Gastroesophageal sphincter (tissue), 4 donors: ENCODE measurements around the gene HS2ST1. TPM values are rescaled to one million over a fixed set of nuclear protein-coding genes. Genes with fewer than 3 reads are reported as not detected.

Experiments used
- ATAC-seq: fragments of 150-250 bp; one replicate; pipeline ENCODE4 v1.9.1; 2016; ENCODE audit warnings: mild to moderate bottlenecking, moderate library complexity
- H3K27ac ChIP-seq, 4 donors: fragments of 200-600 bp; sonication (generic) in 3 of 4; 1 replicate in 3 of 4; 2 replicates in 1 of 4; pipeline ENCODE4 v1.5.1; 2016 to 2019
- H3K27me3 ChIP-seq: fragments of 200-600 bp; sonication (generic); one replicate; pipeline ENCODE4 v1.5.1; 2019
- H3K36me3 ChIP-seq, 2 donors: fragments of 200-600 bp; sonication (generic); one replicate each; pipeline ENCODE4 v1.5.1; 2019; ENCODE audit warnings: control low read depth in 1 of 2
- H3K4me1 ChIP-seq, 3 donors: fragments of 200-600 bp; sonication (generic); 1 replicate in 2 of 3; 2 replicates in 1 of 3; pipeline ENCODE4 v1.5.1; 2016 to 2019; ENCODE audit warnings: control low read depth in 2 of 3
- H3K4me3 ChIP-seq, 2 donors: fragments of 200-600 bp; sonication (generic); one replicate each; pipeline ENCODE4 v1.5.1; 2019; ENCODE audit warnings: mild to moderate bottlenecking in 1 of 2, moderate library complexity in 1 of 2
- H3K9me3 ChIP-seq, 3 donors: fragments of 200-600 bp; sonication (generic); one replicate each; pipeline ENCODE4 v1.5.1; 2017 to 2019; ENCODE audit warnings: control low read depth in 2 of 3
- CTCF ChIP-seq, 4 experiments: fragments of 200-600 bp in 2 of 4; fragments of 450-650 bp in 2 of 4; sonication (generic) in 1 of 4; IDR thresholded peaks; one replicate each; pipeline ENCODE4 v1.5.1; 2017 to 2019; ENCODE audit warnings: antibody characterized with exemption in 4 of 4, mild to moderate bottlenecking in 2 of 4, moderate library complexity in 2 of 4
- EP300 ChIP-seq: sonication (generic); formaldehyde crosslinking; IDR thresholded peaks from one replicate; pipeline ENCODE4 v1.6.1; 2017; ENCODE audit warnings: antibody characterized with exemption, mild to moderate bottlenecking
- POLR2A ChIP-seq, 2 donors: fragments of 450-650 bp; IDR thresholded peaks; one replicate each; pipeline ENCODE4 v1.6.1; 2017; ENCODE audit warnings: antibody characterized with exemption in 2 of 2, mild to moderate bottlenecking in 2 of 2, moderate library complexity in 1 of 2
- POLR2AphosphoS5 ChIP-seq: sonication (generic); formaldehyde crosslinking; IDR thresholded peaks from one replicate; pipeline ENCODE4 v1.6.1; 2017; ENCODE audit warnings: antibody characterized with exemption
- WGBS, 2 donors: methylation state at CpG; one replicate each; pipeline ENCODE4 v1.1.5; 2018; ENCODE audit warnings: low coverage in 1 of 2; 5-methylcytosine and 5-hydroxymethylcytosine counted together
- total RNA-seq, 4 donors: library from RNA; depleted of rRNA; stranded (reverse); fragments of >200 nt; gene quantifications; one replicate each; pipeline ENCODE4 v1.1.0, GENCODE V29; 2016

HS2ST1 gene
- total RNA-seq, 4 donors from 2014 or later, result 10.3 to 17.0 (median 11.7) TPM

DNA sequence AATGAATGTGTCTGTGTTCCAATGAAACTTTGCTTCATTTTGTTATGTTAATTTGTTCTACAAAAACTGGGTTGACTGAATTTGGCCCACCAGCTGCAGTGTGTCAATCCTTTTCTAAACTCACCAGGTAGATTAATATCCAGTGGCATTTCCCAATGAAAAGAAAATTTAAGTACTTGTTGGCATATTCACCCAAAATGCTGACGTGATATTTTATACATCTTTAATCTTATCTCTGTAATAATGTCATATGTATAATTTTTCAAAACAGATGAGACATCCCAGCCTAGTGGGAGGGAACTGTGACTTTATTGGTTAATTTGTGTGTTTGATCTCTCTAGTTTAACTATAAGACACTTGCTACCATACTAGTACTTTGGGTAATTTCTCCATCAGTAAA is 8.6 kb upstream of the HS2ST1 start:
- Histone ChIP-seq H3K27me3 (no peaks in the 10 kb centered on the region), H3K27ac (no peak overlapping the region), H3K4me3 (no peak overlapping the region), H3K4me1 (peaks cover 0 to 53% (median 5%) of the 10 kb centered on the region in 3 donors), H3K36me3 (peaks cover 0 to 41% of the 10 kb centered on the region in 2 donors), H3K9me3 (no peaks in the 10 kb centered on the region)
- TF ChIP-seq POLR2AphosphoS5 (no peak), CTCF (IDR thresholded peaks at IDR 0.05) (no peak), POLR2A (IDR thresholded peaks at IDR 0.05) (no peak), EP300 (no peak)
- WGBS, 2 donors, result 0% methylated on average over 1 of the region's 1 CpG
- no peak for ATAC-seq

GRCh38 chr1:86906419-86906818 is 8.0 kb upstream of the HS2ST1 start:
- no peak for ATAC-seq
- peaks cover 0 to 35% of the 10 kb centered on the region in 2 donors for H3K36me3 ChIP-seq
- WGBS, 2 donors, result 33 to 48% methylated on average over 2 of the region's 2 CpGs

DNA sequence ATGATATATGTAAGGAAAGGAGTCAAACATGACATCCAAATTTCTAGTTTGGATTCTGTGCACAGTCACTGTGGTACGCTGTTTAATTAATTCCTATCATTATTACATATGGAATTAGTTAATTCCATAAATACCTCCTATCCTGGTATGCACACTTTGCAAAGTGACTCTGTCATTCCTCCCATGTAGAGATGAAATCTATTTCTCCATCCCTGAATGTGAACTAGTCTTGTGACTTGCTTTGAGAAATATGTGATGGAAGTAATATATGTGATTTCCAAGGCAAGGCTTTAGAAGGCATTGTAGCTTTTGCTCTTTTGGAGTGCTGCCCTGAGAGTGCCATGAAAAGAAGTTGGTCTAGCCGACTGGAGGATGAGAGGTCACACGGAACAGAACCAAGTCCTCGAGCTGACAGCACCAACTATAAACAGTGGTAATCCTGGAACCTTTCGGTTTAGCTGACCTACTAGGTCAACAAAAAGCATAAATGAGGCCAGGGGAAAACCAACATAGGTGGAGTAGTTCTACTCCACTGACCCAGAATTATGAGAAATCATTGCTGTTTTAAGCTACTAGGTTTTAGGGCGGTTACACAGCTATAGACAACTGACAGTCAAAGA is 2.0 kb upstream of the HS2ST1 start:
- Histone ChIP-seq H3K4me3 (peak overlapping the region; percentile 82 to 90), H3K9me3 (no peaks in the 10 kb centered on the region), H3K36me3 (peaks cover 0 to 16% of the 10 kb centered on the region in 2 donors), H3K27ac (peak overlapping the region in 2 of 4 donors; percentile 90 to 95), H3K4me1 (peaks cover 6 to 60% (median 16%) of the 10 kb centered on the region in 3 donors), H3K27me3 (no peaks in the 10 kb centered on the region)
- WGBS, 2 donors, result 24 to 45% methylated on average over 6 of the region's 6 CpGs
- peak; percentile 5 for TF ChIP-seq POLR2AphosphoS5
- no peak for TF ChIP-seq EP300
- ATAC-seq, result no peak

More at GRCh38 chr1:86906419-86906818, 8.0 kb upstream of the HS2ST1 start:
- no peak for TF ChIP-seq POLR2AphosphoS5
- no peak for TF ChIP-seq CTCF (IDR thresholded peaks at IDR 0.05)
- TF ChIP-seq POLR2A (IDR thresholded peaks at IDR 0.05), result no peak
- TF ChIP-seq EP300, result no peak
- H3K27me3 ChIP-seq, result no peaks in the 10 kb centered on the region
- H3K9me3 ChIP-seq, result no peaks in the 10 kb centered on the region
- no peak overlapping the region for H3K27ac ChIP-seq
- H3K4me3 ChIP-seq, result no peak overlapping the region
- H3K4me1 ChIP-seq, result peaks cover 0 to 58% (median 8%) of the 10 kb centered on the region in 3 donors

GRCh38 chr1:86913399-86913895 is 988 bp upstream of the HS2ST1 start:
- H3K4me3 ChIP-seq, result peak overlapping the region; percentile 82 to 90
- H3K27ac ChIP-seq, result peak overlapping the region; percentile 90 to 95 (median 92)
- ATAC-seq, result no peak
- H3K4me1 ChIP-seq, result peaks cover 6 to 61% (median 16%) of the 10 kb centered on the region in 3 donors
- H3K9me3 ChIP-seq, result no peaks in the 10 kb centered on the region
- peaks cover 0 to 12% of the 10 kb centered on the region in 2 donors for H3K36me3 ChIP-seq
- 0% methylated on average over 14 to 17 of the region's 17 CpGs for WGBS, 2 donors
- TF ChIP-seq EP300 (no peak), CTCF (IDR thresholded peaks at IDR 0.05) (no peak), POLR2A (IDR thresholded peaks at IDR 0.05) (no peak), POLR2AphosphoS5 (no peak)
- no peaks in the 10 kb centered on the region for H3K27me3 ChIP-seq

GRCh38 chr1:86913896-86914600 is 387 bp upstream of the HS2ST1 start, which contains the start of gene SELENOF:
Gene SELENOF (minus strand): TSS chr1:86914126. CDS start chr1:86914111, 15 bp downstream.
- Histone ChIP-seq H3K4me1 (peaks cover 6 to 55% (median 16%) of the 10 kb centered on the region in 3 donors), H3K27ac (peak within 1 kb of the TSS; percentile 90 to 97 (median 93)), H3K27me3 (no peaks in the 10 kb centered on the region), H3K9me3 (no peaks in the 10 kb centered on the region), H3K4me3 (peak within 1 kb of the TSS; percentile 82 to 94), H3K36me3 (peaks cover 0 to 12% of the 10 kb centered on the region in 2 donors)
- peak; percentile 98 for ATAC-seq
- 0% methylated on average over 21 to 32 of the region's 44 CpGs for WGBS, 2 donors
- TF ChIP-seq CTCF (IDR thresholded peaks at IDR 0.05) (peak in 2 of 4 experiments; percentile 13 to 22), POLR2AphosphoS5 (peak; percentile 3), EP300 (no peak), POLR2A (IDR thresholded peaks at IDR 0.05) (no peak)
